Astrocyte (in vitro differentiated cells and primary cell): ENCODE data around the gene ABCC10. TPM values are rescaled to one million over a fixed set of nuclear protein-coding genes. Genes with fewer than 3 reads are reported as not detected.
A peak's percentile ranks its signal among the peaks of the same experiment; 100 is the strongest.
"Not testable (repeated sequence)": the region's sequence is repeated elsewhere in the genome, so short reads cannot be mapped to it uniquely, and the experiment has no call there.

Experiments used
- DNase-seq: peaks from one replicate; pipeline ENCODE4 v3.0.0-alpha.2; 2010; ENCODE audit warnings: low read depth
- FAIRE-seq: peaks from 2 replicates; lab custom pipeline; 2011; peaks lifted over from hg19 to GRCh38; lab: Jason Lieb, UNC
- H2AFZ ChIP-seq: 2 replicates; pipeline ENCODE4 v1.6.0; 2012; ENCODE audit warnings: low read depth, low read length, inconsistent platforms
- H3K27ac ChIP-seq: 2 replicates; pipeline ENCODE4 v1.5.1; 2011; ENCODE audit warnings: low read depth, low read length, inconsistent platforms
- H3K27me3 ChIP-seq: 2 replicates; pipeline ENCODE4 v1.6.0; 2011; ENCODE audit warnings: low read length, inconsistent platforms; ENCODE audit not compliant: insufficient read depth
- H3K36me3 ChIP-seq: 2 replicates; pipeline ENCODE4 v1.5.1; 2011; ENCODE audit warnings: low read length, inconsistent platforms; ENCODE audit not compliant: insufficient read depth
- H3K4me1 ChIP-seq: 2 replicates; pipeline ENCODE4 v1.5.1; 2011; ENCODE audit warnings: low read length, inconsistent platforms; ENCODE audit not compliant: insufficient read depth
- H3K4me2 ChIP-seq: 2 replicates; pipeline ENCODE4 v1.6.0; 2012; ENCODE audit warnings: low read length, inconsistent platforms
- H3K4me3 ChIP-seq: 2 replicates; pipeline ENCODE4 v1.5.1; 2011; ENCODE audit warnings: low read depth, mild to moderate bottlenecking, low read length, inconsistent platforms; ENCODE audit not compliant: insufficient read depth
- H3K79me2 ChIP-seq: 2 replicates; pipeline ENCODE4 v1.6.0; 2012; ENCODE audit warnings: mild to moderate bottlenecking, low read length, inconsistent platforms; ENCODE audit not compliant: insufficient read depth
- H3K9ac ChIP-seq: 2 replicates; pipeline ENCODE4 v1.6.0; 2012; ENCODE audit warnings: mild to moderate bottlenecking, low read length, inconsistent platforms
- H3K9me3 ChIP-seq: 2 replicates; pipeline ENCODE4 v1.5.1; 2012; ENCODE audit warnings: low read depth, mild to moderate bottlenecking, low read length, inconsistent platforms; ENCODE audit not compliant: insufficient read depth
- H4K20me1 ChIP-seq: 2 replicates; pipeline ENCODE4 v1.6.0; 2012; ENCODE audit warnings: low read length, inconsistent platforms; ENCODE audit not compliant: insufficient read depth
- H3K27ac Mint-ChIP-seq: one replicate; pipeline ENCODE4 v1.8.0; 2021; ENCODE audit warnings: mild to moderate bottlenecking, mixed read lengths; ENCODE audit not compliant: unreplicated experiment
- H3K27me3 Mint-ChIP-seq: one replicate; pipeline ENCODE4 v1.8.0; 2021; ENCODE audit warnings: low read depth, mixed read lengths; ENCODE audit not compliant: unreplicated experiment
- H3K36me3 Mint-ChIP-seq: one replicate; pipeline ENCODE4 v1.8.0; 2021; ENCODE audit warnings: low read depth, mixed read lengths; ENCODE audit not compliant: unreplicated experiment
- H3K4me1 Mint-ChIP-seq: one replicate; pipeline ENCODE4 v1.8.0; 2021; ENCODE audit warnings: low read depth, mixed read lengths; ENCODE audit not compliant: unreplicated experiment
- H3K4me3 Mint-ChIP-seq: one replicate; pipeline ENCODE4 v1.8.0; 2021; ENCODE audit warnings: mild to moderate bottlenecking, moderate library complexity, mixed read lengths; ENCODE audit not compliant: unreplicated experiment
- H3K9me3 Mint-ChIP-seq: one replicate; pipeline ENCODE4 v1.8.0; 2021; ENCODE audit warnings: mild to moderate bottlenecking, mixed read lengths; ENCODE audit not compliant: unreplicated experiment
- EZH2 ChIP-seq: IDR thresholded peaks from 2 replicates; pipeline ENCODE4 v1.6.1; 2012; ENCODE audit warnings: mild to moderate bottlenecking, low read length, inconsistent platforms; ENCODE audit not compliant: insufficient read depth
- total RNA-seq: library from RNA; stranded (reverse); gene quantifications from 2 replicates; pipeline ENCODE4 v1.2.1, GENCODE V29; 2021
- TF ChIP-seq, protein P1 (sequence below): IDR thresholded peaks from 2 replicates; pipeline ENCODE4 v1.5.1; 2011; ENCODE audit warnings: low read depth, mild to moderate bottlenecking, inconsistent platforms, low read length, moderate library complexity; ENCODE audit not compliant: insufficient read depth

The ABCC10 gene
- total RNA-seq, 1 donor from 2014 or later: 37.2 TPM

DNA sequence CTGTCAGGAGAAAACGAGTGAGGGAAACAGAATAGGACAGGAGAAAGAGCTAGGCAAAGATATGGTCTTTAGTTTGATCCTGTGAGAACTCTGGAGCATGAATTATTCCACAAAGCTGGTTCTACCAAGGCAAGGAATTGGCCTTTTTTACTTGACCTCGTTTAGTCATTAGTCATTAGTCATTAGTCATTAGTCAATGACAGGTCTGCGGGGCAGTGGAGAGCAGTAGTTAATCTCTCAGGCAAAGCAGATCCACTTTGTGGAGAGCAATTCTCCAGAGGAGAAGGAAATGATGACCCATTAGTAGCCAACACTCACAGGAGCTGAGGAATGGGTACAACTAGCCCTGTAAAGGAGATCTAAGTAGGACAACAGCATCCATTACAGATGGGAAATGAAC, 22.0 kb upstream of the ABCC10 start:
- TF ChIP-seq EZH2: no peak
- TF ChIP-seq, protein P1, sequence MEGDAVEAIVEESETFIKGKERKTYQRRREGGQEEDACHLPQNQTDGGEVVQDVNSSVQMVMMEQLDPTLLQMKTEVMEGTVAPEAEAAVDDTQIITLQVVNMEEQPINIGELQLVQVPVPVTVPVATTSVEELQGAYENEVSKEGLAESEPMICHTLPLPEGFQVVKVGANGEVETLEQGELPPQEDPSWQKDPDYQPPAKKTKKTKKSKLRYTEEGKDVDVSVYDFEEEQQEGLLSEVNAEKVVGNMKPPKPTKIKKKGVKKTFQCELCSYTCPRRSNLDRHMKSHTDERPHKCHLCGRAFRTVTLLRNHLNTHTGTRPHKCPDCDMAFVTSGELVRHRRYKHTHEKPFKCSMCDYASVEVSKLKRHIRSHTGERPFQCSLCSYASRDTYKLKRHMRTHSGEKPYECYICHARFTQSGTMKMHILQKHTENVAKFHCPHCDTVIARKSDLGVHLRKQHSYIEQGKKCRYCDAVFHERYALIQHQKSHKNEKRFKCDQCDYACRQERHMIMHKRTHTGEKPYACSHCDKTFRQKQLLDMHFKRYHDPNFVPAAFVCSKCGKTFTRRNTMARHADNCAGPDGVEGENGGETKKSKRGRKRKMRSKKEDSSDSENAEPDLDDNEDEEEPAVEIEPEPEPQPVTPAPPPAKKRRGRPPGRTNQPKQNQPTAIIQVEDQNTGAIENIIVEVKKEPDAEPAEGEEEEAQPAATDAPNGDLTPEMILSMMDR: no peak
- no peaks in the 10 kb centered on the region for H3K4me1 ChIP-seq
- no peaks in the 10 kb centered on the region for H3K36me3 ChIP-seq
- peaks cover 10% of the 10 kb centered on the region for H3K27me3 ChIP-seq
- H3K4me3 ChIP-seq: no peak overlapping the region
- DNase-seq: peak; percentile 28
- Mint-ChIP-seq H3K4me1 (peaks cover 3% of the 10 kb centered on the region), H3K9me3 (peaks cover 2% of the 10 kb centered on the region), H3K36me3 (no peaks in the 10 kb centered on the region), H3K4me3 (no peak overlapping the region), H3K27ac (no peak overlapping the region), H3K27me3 (peaks cover 30% of the 10 kb centered on the region)
- H2AFZ ChIP-seq: no peak overlapping the region
- FAIRE-seq: no peak
- no peak overlapping the region for H3K27ac ChIP-seq
- no peaks in the 10 kb centered on the region for H3K9me3 ChIP-seq
- H3K79me2 ChIP-seq: no peaks in the 10 kb centered on the region
- H3K9ac ChIP-seq: no peak overlapping the region
- no peak overlapping the region for H3K4me2 ChIP-seq
- H4K20me1 ChIP-seq: no peaks in the 10 kb centered on the region

DNA sequence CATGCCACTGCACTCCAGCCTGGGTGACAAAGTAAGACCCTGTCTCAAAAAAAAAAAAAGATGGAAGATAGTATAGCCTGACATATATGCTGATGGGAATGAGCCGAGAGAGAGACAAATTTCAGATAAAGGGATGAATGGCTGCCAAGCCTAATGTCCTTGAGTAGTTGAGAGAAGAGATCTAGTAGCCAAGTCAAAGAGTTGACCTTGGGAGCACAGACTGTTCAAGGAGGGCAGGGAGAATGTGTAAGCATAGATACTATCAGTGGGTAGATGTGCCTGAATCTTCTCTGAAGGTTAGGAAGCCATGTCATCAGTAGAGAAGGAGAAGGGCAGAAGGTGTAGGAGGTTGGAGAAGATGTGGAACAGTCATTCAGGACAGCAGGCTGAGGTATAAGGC, 20.0 kb upstream of the ABCC10 start:
- Histone ChIP-seq H3K9ac (no peak overlapping the region), H3K27me3 (peaks cover 9% of the 10 kb centered on the region), H2AFZ (no peak overlapping the region), H3K4me1 (no peaks in the 10 kb centered on the region), H3K36me3 (no peaks in the 10 kb centered on the region), H3K79me2 (no peaks in the 10 kb centered on the region), H3K9me3 (no peaks in the 10 kb centered on the region), H4K20me1 (no peaks in the 10 kb centered on the region), H3K4me2 (no peak overlapping the region), H3K4me3 (no peak overlapping the region), H3K27ac (no peak overlapping the region)
- H3K36me3 Mint-ChIP-seq: no peaks in the 10 kb centered on the region
- H3K4me3 Mint-ChIP-seq: no peak overlapping the region
- DNase-seq: no peak
- peaks cover 3% of the 10 kb centered on the region for H3K4me1 Mint-ChIP-seq
- TF ChIP-seq, protein P1: no peak
- TF ChIP-seq EZH2: no peak
- FAIRE-seq: no peak
- peaks cover 26% of the 10 kb centered on the region for H3K27me3 Mint-ChIP-seq
- peaks cover 2% of the 10 kb centered on the region for H3K9me3 Mint-ChIP-seq
- H3K27ac Mint-ChIP-seq: no peak overlapping the region

DNA sequence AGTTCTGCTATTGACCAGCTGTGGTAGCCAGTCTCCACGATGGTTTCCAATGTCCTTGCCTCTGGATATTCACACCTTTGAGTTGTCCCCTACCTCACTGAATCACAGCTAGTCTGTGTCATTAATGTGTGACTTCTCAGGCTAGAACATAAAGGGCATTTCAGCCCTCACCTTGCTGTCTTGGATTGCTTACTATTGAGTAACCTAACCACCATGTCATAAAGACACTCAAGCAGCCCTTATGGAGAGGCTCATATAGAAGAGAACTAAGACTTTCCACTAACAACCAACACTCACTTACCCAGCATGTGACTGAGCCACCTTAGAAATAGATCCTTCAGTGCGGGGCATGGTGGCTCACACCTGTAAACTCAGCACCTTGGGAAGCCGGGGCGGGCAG, 19.1 kb upstream of the ABCC10 start:
- Histone ChIP-seq H2AFZ (no peak overlapping the region), H3K27ac (no peak overlapping the region), H3K79me2 (no peaks in the 10 kb centered on the region), H3K9me3 (no peaks in the 10 kb centered on the region), H3K36me3 (no peaks in the 10 kb centered on the region), H3K27me3 (peaks cover 9% of the 10 kb centered on the region), H3K4me3 (no peak overlapping the region), H4K20me1 (no peaks in the 10 kb centered on the region), H3K4me1 (no peaks in the 10 kb centered on the region), H3K9ac (no peak overlapping the region), H3K4me2 (no peak overlapping the region)
- peaks cover 3% of the 10 kb centered on the region for H3K4me1 Mint-ChIP-seq
- H3K9me3 Mint-ChIP-seq: peaks cover 2% of the 10 kb centered on the region
- DNase-seq: no peak
- peaks cover 27% of the 10 kb centered on the region for H3K27me3 Mint-ChIP-seq
- TF ChIP-seq EZH2: no peak
- TF ChIP-seq, protein P1: no peak
- H3K36me3 Mint-ChIP-seq: no peaks in the 10 kb centered on the region
- H3K27ac Mint-ChIP-seq: no peak overlapping the region
- no peak overlapping the region for H3K4me3 Mint-ChIP-seq
- FAIRE-seq: no peak

DNA sequence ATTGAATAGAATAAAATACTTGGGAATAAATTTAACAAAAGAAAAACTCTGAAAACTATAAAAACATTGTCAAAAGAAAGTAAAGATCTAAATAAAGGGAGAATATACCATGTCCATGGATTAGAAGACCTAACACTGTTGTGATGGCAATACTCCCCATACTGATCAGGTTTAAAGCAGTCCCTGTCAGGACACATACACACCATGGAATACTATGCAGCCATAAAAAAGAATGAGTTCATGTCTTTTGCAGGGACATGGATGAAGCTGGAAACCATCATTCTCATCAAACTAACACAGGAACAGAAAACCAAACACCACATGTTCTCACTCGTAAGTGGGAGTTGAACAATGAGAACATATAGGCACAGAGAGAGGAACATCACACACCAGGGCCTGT, 16.6 kb upstream of the ABCC10 start:
- not testable (repeated sequence) for H3K9me3 Mint-ChIP-seq, H3K27ac ChIP-seq, H3K4me2 ChIP-seq, H3K36me3 Mint-ChIP-seq, H4K20me1 ChIP-seq, H3K36me3 ChIP-seq, H3K4me1 ChIP-seq, H3K27ac Mint-ChIP-seq, H3K79me2 ChIP-seq, H3K9me3 ChIP-seq, FAIRE-seq, H3K9ac ChIP-seq, H3K4me3 Mint-ChIP-seq, H3K4me1 Mint-ChIP-seq, H3K4me3 ChIP-seq, H3K27me3 ChIP-seq, DNase-seq, H2AFZ ChIP-seq
- H3K27me3 Mint-ChIP-seq: peaks cover 26% of the 10 kb centered on the region
